IPS-20b (cell line): ENCODE results near the gene CCDC71L.

ENCODE experiments used
- H3K27ac ChIP-seq: one replicate; pipeline ENCODE4 v1.5.1; 2013; ENCODE audit warnings: low read length
- H3K27me3 ChIP-seq: 2 replicates; pipeline ENCODE4 v1.6.1; 2013; ENCODE audit warnings: mild to moderate bottlenecking, low read length, inconsistent platforms; ENCODE audit not compliant: insufficient read depth
- H3K36me3 ChIP-seq: 2 replicates; pipeline ENCODE4 v1.6.1; 2013; ENCODE audit warnings: low read depth, mild to moderate bottlenecking, inconsistent platforms, low read length, moderate library complexity; ENCODE audit not compliant: insufficient read depth
- H3K4me1 ChIP-seq: 2 replicates; pipeline ENCODE4 v1.6.1; 2013; ENCODE audit warnings: mild to moderate bottlenecking, control low read depth, inconsistent platforms, low read length, moderate library complexity; ENCODE audit not compliant: insufficient read depth
- H3K4me3 ChIP-seq: 2 replicates; pipeline ENCODE4 v1.5.1; 2013; ENCODE audit warnings: mild to moderate bottlenecking, low read length, inconsistent platforms
- H3K9ac ChIP-seq: 2 replicates; pipeline ENCODE4 v1.6.1; 2013; ENCODE audit warnings: low read depth, mild to moderate bottlenecking, inconsistent platforms, low read length, moderate library complexity
- H3K9me3 ChIP-seq: 2 replicates; pipeline ENCODE4 v1.6.1; 2013; ENCODE audit warnings: mild to moderate bottlenecking, low read depth, low read length, inconsistent platforms; ENCODE audit not compliant: insufficient read depth

The CCDC71L gene

GRCh38 chr7:106639476-106640334 lies 21.3 kb downstream of the CCDC71L start:
- Histone ChIP-seq H3K9ac (no peak overlapping the region), H3K4me1 (no peaks in the 10 kb centered on the region), H3K9me3 (no peaks in the 10 kb centered on the region), H3K4me3 (no peak overlapping the region), H3K36me3 (no peaks in the 10 kb centered on the region), H3K27ac (no peak overlapping the region), H3K27me3 (no peaks in the 10 kb centered on the region)

GRCh38 chr7:106635411-106635810 lies 25.5 kb downstream of the CCDC71L start:
- no peak overlapping the region for H3K9ac ChIP-seq
- H3K4me3 ChIP-seq: no peak overlapping the region
- no peaks in the 10 kb centered on the region for H3K4me1 ChIP-seq
- no peaks in the 10 kb centered on the region for H3K36me3 ChIP-seq
- H3K9me3 ChIP-seq: peaks cover 7% of the 10 kb centered on the region; the same call in 1 of the 2 replicates
- no peak overlapping the region for H3K27ac ChIP-seq
- no peaks in the 10 kb centered on the region; the same call in 1 of the 2 replicates for H3K27me3 ChIP-seq

GRCh38 chr7:106634958-106635357 lies 26.0 kb downstream of the CCDC71L start:
- no peaks in the 10 kb centered on the region; the same call in 1 of the 2 replicates for H3K27me3 ChIP-seq
- H3K9me3 ChIP-seq: peaks cover 7% of the 10 kb centered on the region; the same call in 1 of the 2 replicates
- H3K4me1 ChIP-seq: no peaks in the 10 kb centered on the region
- H3K4me3 ChIP-seq: no peak overlapping the region
- H3K27ac ChIP-seq: no peak overlapping the region
- no peaks in the 10 kb centered on the region for H3K36me3 ChIP-seq
- no peak overlapping the region for H3K9ac ChIP-seq

GRCh38 chr7:106630648-106631047 lies 30.3 kb downstream of the CCDC71L start:
- peaks cover 7% of the 10 kb centered on the region; the same call in 1 of the 2 replicates for H3K9me3 ChIP-seq
- no peaks in the 10 kb centered on the region; the same call in 1 of the 2 replicates for H3K27me3 ChIP-seq
- no peak overlapping the region for H3K9ac ChIP-seq
- H3K4me3 ChIP-seq: no peak overlapping the region
- no peaks in the 10 kb centered on the region for H3K36me3 ChIP-seq
- no peak overlapping the region for H3K27ac ChIP-seq
- H3K4me1 ChIP-seq: no peaks in the 10 kb centered on the region

GRCh38 chr7:106629516-106629915 lies 31.4 kb downstream of the CCDC71L start:
- Histone ChIP-seq H3K4me3 (no peak overlapping the region), H3K4me1 (no peaks in the 10 kb centered on the region), H3K27ac (no peak overlapping the region), H3K9ac (no peak overlapping the region), H3K9me3 (peaks cover 7% of the 10 kb centered on the region; the same call in 1 of the 2 replicates), H3K27me3 (no peaks in the 10 kb centered on the region; the same call in 1 of the 2 replicates), H3K36me3 (no peaks in the 10 kb centered on the region)

GRCh38 chr7:106626376-106627164 lies 34.4 kb downstream of the CCDC71L start:
- Histone ChIP-seq H3K36me3 (no peaks in the 10 kb centered on the region), H3K4me1 (no peaks in the 10 kb centered on the region), H3K27me3 (no peaks in the 10 kb centered on the region; the same call in 1 of the 2 replicates), H3K4me3 (no peak overlapping the region), H3K9me3 (peaks cover 5% of the 10 kb centered on the region; the same call in 1 of the 2 replicates), H3K27ac (no peak overlapping the region), H3K9ac (no peak overlapping the region)

- no peak overlapping the region for H3K9ac ChIP-seq
- H3K4me1 ChIP-seq: no peaks in the 10 kb centered on the region
- H3K36me3 ChIP-seq: no peaks in the 10 kb centered on the region
- no peak overlapping the region for H3K4me3 ChIP-seq
- H3K27ac ChIP-seq: no peak overlapping the region
- no peaks in the 10 kb centered on the region for H3K27me3 ChIP-seq
- H3K9me3 ChIP-seq: peaks cover 5% of the 10 kb centered on the region; the same call in 1 of the 2 replicates
These were observed 35.2 kb downstream of the CCDC71L start for GRCh38 chr7:106625678-106626301.

- H3K9me3 ChIP-seq: peaks cover 5% of the 10 kb centered on the region; the same call in 1 of the 2 replicates
- H3K4me1 ChIP-seq: no peaks in the 10 kb centered on the region
- no peak overlapping the region for H3K27ac ChIP-seq
- H3K36me3 ChIP-seq: no peaks in the 10 kb centered on the region
- no peaks in the 10 kb centered on the region for H3K27me3 ChIP-seq
- no peak overlapping the region for H3K9ac ChIP-seq
- no peak overlapping the region for H3K4me3 ChIP-seq
These were observed 37.1 kb downstream of the CCDC71L start for GRCh38 chr7:106623853-106624252.

- H3K4me1 ChIP-seq: no peaks in the 10 kb centered on the region
- no peak overlapping the region for H3K4me3 ChIP-seq
These were observed 37.7 kb downstream of the CCDC71L start for GRCh38 chr7:106623315-106623660.

GRCh38 chr7:106622654-106623314 lies 38.2 kb downstream of the CCDC71L start:
- Histone ChIP-seq H3K9me3 (peaks cover 5% of the 10 kb centered on the region; the same call in 1 of the 2 replicates), H3K4me1 (no peaks in the 10 kb centered on the region), H3K27ac (no peak overlapping the region), H3K27me3 (no peaks in the 10 kb centered on the region), H3K36me3 (no peaks in the 10 kb centered on the region), H3K4me3 (no peak overlapping the region), H3K9ac (no peak overlapping the region)

More at GRCh38 chr7:106623315-106623660, 37.7 kb downstream of the CCDC71L start:
- peaks cover 5% of the 10 kb centered on the region; the same call in 1 of the 2 replicates for H3K9me3 ChIP-seq
- no peaks in the 10 kb centered on the region for H3K27me3 ChIP-seq
- H3K9ac ChIP-seq: no peak overlapping the region
- H3K36me3 ChIP-seq: no peaks in the 10 kb centered on the region
- no peak overlapping the region for H3K27ac ChIP-seq
